ENCODE data around the gene MAGI1.

Gene MAGI1

DNA sequence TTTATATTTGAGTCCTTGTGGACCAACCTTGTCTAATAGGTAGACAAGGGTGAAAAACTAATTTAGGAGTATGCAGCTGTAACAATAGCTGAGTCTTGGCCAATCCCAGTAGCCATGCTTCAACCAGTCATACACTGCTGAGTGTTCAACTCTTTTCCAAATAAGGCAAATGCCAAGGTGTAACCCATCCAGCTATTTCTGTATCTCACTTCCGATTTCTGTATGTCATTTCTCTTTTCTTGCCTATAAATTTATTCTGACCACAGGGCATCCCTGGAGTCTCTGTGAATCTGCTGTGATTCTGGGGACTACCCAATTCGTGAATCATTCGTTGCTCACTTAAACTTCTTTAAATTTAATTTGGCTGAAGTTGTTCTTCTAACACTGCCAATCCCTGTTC, 93.2 kb downstream of the MAGI1 start:
- DNase-seq (ENCODE audit: low read depth), result no peak

DNA sequence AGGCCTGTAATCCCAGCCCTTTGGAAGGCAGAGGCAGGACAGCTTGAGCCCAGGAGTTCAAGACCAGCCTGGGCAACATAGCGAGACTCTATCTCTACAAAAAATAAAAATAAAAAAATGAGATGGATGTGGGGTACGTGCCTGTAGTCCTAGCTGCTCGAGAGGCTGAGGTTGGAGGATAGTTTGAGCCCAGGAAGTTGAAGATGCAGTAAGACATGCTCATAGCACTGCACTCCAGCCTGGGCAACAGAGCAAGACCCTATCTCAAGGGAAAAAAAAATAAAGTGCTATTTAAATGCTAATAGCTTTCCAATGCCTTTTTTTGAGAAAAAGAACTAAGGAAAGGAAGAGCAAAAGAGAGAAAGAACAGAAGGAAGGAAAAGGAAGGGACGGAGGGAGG, 94.5 kb downstream of the MAGI1 start:
- no peak for DNase-seq (ENCODE audit: low read depth)

DNA sequence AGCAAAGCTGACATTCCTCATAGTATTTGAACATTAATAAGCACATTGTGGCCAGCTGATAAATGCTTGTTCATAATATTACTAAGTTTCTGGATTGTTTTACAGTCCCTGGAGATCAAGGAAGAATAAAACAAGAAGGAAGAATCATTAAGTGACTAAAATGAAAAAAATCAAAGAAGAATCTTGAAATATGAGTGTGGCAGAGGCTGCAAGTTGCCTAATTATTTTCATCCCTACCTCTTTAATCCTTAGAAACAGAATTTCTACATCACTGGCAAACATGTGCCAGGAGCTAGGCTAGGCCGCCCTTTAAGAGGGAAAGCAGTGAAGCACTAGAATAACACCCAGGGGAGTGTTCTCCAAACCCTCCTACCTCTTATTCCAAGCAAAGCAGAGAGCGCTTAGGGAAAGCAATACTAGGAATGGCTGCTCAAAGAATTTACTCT, 98.9 kb downstream of the MAGI1 start:
- DNase-seq (ENCODE audit: low read depth), result no peak

DNA sequence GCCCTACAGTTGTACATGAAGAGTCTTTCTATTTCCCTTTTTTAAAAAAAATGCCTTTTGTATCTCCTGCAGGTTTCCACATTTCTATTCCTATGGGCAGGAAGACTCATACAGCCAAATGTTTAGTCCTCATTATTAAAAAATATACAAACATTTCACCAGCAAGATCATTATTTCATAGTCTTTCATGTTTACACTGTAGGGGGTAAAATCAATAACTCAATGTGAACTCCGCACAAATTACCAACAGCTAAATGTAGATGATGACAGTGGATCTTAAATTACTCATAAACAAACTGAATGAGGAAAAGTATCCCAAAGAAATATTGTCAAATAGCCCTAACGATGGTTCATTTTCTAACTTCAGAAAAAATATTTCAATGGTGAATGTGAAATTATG, 99.5 kb downstream of the MAGI1 start:
- no peak for DNase-seq (ENCODE audit: low read depth)

DNA sequence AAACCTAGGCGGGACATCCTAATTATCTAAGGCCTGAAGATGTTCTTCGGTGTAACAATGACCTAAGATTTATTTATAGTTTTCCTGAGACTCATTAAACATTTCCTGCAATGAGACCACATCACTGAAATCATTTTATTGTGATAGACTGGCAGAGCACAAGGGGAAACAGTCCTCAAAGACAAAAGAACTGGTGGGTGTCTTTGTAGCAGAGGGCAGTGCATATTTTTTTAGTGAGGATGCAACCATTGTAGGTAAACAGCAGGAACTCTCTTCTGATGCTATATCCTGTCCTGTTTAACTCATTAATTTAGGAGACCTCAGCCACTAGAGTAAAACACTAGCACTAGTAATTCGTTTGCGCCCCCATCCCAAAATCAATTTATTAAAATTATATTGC, 100.0 kb downstream of the MAGI1 start:
- DNase-seq (ENCODE audit: low read depth), result no peak

DNA sequence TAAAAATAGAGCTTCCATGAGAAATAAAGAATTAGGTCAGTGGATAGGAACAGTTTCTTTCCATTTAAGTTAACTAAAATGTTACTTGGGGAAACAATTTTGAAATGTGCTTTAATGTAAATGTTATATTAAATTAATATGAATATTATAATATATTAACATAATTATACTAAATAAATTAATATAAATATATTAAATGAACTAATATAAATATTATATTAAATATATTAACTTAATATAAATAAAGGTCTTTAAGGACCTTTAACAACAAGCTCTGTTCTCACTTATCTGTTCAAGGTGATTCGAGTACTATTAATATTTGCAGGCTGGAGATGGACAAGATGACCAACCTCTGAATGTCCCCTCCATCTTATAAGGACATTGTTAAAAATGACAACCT, 100.6 kb downstream of the MAGI1 start:
- DNase-seq (ENCODE audit: low read depth), result no peak

DNA sequence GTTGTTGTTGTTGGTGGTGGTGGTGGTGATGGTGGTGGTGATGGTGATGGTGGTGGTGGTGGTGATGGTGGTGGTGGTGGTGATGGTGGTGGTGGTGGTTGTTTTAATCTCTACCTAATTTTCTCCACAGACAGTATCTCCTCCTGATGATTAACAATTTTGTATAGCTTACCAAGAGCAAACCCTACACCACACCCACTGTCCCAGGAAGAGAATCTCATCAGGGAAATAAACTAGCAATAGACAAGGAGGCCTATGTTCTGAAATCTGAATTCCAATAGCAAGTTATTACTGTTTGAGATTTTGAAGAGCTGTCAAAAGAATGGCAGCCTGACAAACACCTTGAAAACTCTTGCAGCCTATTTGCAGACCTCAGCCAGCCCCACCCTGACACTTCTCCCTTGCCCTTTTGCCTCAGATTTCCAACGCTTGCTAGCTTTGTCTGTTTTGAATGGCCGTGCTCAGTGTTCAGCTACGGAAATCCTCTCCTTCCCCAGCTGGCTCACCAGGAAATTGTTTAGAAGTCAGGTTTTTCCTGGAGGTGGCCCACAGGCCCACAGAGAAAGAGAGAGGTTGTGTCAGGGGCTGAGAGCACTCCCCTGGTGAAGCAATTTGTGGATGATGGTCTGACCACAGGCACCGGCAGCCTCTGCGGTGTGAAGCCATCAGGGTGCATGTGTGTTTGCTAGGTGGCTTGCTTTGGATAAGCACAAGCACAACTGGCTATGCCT, 101.6 kb downstream of the MAGI1 start:
- no peak for DNase-seq (ENCODE audit: low read depth)

DNA sequence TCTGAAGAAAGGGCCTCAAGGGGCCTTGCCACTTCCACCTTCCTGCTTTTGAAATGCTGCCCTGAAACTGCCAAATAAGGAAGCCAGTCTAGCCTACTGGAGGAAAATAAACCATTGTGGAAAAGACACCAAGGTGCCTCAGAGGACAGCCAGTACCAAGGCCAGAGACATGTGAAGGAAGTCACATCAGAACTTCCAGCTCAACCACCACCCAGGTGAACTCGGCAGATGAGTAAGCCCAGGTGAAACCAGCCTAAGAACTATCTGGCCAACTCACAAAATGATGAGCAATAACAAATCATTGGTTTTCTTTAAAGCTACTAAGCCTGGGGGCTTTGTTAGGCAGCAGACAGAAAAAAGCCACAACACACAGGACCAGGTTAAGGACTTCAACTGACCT, 103.0 kb downstream of the MAGI1 start:
- DNase-seq (ENCODE audit: low read depth), result no peak

DNA sequence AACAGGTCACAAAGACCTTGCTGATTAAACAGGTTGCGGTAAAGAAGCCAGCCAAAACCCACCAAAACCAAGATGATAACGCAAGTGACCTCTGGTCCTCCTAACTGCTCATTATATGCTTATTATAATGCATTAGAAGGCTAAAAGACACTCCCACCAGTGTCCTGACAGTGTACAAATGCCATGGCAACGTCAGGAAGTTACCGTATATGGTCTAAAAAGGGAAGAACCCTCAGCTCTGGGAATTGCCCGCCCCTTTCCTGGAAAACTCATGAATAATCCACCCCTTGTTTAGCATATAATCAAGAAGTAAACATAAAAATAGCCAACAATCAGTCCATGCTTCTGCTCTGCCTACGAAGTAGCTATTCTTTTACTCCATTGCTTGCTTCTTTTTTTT, 108.1 kb downstream of the MAGI1 start:
- DNase-seq (ENCODE audit: low read depth), result no peak

DNA sequence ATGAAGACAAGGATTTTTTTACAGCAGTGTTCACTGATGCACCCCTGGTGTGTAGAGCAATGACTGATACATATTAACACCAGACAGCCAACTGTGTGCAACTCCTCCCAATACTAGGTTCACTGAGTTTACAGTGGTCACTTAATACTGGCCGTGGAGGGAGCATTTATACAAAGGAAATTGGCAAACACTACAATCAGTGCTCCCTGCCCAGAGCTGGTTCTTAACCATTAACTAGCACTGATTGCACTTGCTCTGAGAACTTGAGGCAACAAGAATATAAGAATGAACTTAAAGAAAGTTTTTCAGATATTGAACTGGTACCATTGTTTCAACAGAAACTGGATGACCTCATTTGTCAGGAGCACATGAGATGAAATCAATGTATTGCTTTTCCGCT, 110.6 kb downstream of the MAGI1 start:
- no peak for DNase-seq (ENCODE audit: low read depth)

DNA sequence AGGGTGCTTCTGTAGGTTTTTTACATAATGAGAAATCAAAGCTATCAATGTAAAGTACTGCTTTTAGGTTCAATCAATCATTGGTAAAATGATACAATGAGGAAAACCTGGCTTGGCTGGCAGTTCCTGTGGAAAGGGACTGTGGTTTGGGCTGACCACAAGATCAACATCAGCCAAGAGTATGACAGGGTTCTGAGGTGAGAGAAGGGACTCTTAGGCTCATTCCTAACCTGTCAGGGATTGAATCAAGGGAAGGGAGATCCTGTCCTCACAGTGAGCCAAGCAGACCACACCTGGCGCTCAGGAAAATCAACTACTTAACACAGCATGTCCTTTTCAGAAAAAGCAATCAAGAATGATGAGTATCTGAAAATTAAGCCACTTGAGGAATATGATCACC, 111.1 kb downstream of the MAGI1 start:
- DNase-seq (ENCODE audit: low read depth), result no peak

DNA sequence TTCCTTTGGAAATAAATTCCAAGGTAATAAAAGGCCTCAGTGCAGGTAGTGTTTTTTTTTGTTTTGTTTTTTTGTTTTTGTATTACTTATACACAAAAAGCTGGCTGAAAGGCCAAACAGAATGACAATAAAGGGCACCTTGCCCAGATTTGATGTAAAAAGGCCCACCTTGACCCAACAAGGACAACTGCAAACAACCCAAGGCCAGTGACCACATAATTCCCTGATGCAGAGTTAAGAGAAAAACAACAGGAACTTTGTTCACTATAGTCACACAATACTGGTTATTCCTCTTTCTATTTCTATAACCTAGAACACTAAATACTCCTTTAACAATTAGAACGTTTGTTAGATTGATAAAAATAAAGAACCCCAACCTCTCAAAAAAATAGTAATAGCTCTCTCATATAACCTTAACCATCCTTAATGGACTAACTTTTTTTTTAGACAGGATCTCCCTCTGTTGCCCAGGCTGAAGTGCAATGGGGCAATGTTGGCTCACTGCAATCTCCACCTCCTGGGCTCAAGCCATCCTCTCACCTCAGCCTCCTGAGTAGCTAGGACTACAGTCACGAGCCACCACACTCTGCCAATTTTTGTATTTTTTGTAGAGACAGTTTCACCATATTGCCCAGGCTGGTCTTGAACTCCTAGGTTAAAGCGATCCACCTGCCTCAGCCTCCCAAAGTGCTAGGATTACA, 113.3 kb downstream of the MAGI1 start:
- DNase-seq (ENCODE audit: low read depth), result no peak

DNA sequence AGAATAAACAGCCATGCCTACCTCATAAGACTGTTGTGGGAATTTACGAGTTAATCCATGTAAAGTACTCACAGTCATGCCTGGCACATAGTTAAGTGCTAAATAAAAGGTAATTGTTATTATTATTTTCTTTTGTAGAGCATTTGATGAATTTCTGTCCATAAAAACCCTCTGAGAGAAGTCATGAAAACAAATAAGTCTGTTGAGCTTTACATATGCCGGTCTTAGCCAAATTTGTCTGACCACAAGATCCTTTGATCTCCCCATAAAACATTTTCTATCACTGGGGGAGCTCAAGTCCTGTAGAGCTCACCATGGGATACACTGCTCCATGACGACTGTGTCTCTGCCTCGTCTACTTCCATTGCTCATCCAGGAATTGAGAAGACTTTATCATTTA, 114.0 kb downstream of the MAGI1 start:
- DNase-seq (ENCODE audit: low read depth), result no peak

DNA sequence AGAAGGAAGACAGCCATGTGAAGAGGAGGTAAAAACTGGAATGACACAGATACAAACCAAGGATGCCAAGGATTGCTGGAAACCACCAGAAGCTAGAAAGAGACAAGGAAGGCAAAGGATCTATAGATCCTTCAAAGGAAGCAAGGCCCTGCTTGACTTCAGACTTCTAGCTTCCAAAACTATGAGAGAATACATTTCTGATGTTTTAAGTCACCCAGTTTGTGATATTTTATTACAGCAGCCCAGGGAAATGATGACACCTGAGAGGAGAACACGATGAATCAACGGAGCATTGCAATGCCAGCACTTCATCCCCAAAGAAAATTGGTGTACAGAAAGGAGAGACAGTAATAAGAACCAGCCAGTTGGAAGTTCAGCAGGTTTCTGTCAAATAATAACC, 116.3 kb downstream of the MAGI1 start:
- no peak for DNase-seq (ENCODE audit: low read depth)

DNA sequence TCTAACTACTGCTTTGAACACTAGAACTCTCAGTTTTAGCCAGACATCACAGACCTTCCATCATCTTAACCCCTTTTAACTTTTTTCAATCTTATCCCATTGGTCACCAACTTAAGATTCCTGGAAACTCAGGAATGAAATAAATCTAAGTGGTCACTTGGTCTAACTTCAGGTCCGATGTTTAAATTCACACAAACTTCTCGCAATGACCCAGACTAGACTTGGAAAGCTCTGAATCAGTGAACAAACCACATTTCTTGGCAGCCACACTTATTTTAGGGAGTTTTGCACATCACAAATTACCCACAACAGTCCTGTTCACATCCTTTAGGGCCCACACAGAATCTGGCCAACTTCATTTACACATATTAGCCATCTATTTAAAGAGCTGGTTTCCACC, 118.9 kb downstream of the MAGI1 start:
- DNase-seq (ENCODE audit: low read depth), result no peak

DNA sequence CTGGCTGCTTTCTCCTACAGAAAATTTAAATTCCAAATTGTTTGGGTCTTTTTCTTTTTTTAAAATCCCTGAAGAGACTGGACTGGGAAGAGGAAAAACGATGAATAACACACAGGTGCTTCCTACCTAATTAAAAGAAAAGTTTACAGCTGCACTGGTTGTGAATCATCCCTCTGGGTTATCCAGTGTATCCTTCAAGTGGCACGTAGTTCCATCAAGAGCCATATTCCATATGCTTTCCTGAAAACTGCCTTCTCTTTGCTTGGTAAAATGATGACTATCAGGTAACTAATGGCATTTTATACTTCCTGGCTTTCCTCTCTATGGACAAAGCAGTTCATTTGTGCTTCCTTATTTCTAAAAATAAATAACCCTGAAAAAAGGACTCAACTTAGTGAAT, 123.2 kb downstream of the MAGI1 start:
- no peak for DNase-seq (ENCODE audit: low read depth)

DNA sequence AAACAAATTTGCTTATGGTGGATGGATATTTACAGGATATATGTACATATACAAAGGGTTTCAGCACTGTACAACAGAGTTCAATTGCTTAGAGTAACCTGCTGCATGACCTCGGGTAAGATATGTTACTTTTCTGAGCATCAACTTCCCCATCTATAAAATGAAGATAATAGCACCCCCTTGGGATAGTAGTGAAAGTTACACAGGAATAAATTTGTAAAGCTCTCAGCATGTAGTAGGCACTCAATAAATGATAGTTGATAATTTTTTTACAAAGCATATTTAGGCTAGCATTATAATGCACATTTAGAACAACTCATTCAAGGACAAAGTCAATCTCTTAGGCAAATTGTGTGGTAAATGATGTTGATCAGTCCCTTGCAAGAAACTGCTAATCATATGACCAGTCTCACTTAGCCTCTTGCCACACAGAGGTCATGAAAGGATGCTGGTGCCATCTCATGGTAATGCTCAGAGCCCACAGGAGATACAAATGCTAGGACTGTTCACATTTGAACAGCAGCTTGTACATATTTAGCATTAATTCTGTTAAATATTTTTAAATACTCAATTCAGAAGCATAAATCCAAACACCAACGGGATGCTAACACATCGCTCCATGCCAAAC, 123.9 kb downstream of the MAGI1 start:
- DNase-seq (ENCODE audit: low read depth), result no peak

DNA sequence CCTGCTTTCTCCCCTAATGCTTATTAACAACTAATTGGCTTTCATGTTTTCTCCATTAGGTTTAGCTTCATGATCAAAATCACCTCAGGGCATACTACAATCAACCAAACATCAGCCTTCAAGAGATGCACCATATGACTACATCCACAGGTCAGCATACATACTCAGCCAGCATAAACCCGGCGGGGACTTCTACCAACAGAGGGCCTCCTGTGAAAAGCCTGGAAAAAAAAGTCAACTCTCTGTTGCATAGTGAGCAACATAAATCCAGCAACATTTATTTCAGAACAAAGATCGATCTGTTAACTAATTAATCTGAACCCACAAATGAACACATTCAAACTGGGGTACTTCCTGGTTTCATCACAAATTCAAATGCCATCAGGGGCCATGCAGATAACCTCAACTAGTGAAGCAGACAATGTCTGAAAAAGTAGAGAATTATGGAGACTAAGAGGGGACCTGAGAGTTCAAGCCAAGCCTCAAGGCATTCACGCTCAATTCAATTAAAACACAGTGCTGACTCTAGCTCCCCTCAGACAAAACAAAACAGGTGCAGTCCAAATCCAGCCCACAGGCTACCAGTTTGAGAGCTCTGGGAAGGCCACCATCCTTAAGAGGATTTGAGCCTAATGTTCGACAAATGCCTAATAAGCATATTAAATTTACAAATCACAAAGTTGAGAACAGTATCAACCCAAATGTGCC, 124.5 kb downstream of the MAGI1 start:
- no peak for DNase-seq (ENCODE audit: low read depth)

DNA sequence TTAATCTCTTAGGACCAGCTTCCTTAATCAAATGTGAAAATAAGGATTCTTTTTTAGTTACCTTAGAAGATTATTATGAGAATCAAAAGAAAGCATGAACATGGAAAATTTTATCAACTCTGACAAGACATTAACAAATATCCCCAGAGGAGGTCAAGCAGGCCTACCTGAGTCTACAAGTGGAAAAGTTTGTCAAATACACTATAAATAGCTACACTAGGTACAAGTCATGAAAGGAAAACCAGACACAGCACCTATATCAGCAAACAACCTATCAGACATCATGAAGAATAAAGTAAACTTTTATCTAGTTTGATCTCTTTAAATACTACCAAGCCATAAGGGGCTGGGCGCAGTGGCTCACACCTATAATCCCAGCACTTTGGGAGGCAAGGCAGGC, 126.1 kb downstream of the MAGI1 start:
- no peak for DNase-seq (ENCODE audit: low read depth)

DNA sequence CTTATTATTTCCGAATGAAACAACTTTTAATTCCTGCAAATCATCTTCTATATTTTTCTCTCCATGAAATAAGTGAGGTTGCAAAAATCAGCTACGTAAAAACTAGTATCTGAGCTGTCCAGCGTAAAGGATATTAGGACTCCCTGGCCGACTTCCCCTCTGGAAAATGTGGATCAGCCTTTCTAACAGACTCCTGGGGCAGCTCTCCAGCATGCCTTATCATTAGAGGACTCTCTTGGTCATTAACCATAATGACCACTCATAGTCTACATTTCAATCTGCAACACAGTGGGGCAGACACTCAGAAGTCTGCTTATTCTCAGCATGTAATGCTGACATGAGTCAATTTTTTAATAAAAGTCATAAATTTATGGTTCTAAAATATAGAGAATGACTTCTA, 130.1 kb downstream of the MAGI1 start:
- DNase-seq (ENCODE audit: low read depth), result no peak

DNA sequence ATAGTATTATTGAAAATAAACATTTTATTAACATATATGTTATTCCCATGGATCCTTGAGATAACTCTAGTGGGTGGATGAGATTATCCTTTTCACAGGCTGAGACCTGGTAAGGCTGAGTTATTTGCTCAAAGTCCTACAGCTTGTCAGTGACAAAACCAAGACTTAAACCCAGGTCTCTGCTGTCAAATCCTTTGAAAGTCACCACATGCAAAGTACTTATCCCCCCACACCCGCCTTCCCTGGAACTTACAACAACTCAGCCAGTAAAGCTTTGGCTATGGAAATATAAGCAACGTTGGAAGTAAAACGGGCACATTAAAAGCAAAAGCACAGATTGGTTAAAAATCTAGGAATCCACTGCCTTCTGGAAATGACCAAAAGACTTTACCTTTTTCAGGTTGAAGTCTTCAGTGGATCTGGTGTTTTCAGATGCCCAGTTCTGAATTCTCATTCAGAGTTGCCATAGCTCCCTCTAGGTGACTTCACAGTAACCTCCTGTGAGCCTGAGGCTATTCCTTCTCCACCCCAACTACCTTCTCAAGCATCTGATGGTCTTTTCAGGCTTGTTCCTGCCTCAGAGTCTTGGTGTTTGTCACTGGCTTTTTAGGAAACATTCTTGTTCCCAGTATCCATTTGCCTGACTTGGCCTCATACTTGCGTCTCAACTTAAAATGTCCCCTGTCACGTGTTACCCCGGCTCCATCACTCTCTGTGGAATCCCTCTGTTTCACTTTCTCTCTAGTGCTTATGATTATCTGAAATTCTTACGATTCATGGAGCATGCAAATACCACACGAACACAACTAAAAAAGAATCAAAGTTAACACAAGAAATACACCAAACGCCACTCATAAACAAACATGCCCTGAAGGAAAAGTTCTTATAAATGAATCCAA, 131.2 kb downstream of the MAGI1 start:
- no peak for DNase-seq (ENCODE audit: low read depth)

DNA sequence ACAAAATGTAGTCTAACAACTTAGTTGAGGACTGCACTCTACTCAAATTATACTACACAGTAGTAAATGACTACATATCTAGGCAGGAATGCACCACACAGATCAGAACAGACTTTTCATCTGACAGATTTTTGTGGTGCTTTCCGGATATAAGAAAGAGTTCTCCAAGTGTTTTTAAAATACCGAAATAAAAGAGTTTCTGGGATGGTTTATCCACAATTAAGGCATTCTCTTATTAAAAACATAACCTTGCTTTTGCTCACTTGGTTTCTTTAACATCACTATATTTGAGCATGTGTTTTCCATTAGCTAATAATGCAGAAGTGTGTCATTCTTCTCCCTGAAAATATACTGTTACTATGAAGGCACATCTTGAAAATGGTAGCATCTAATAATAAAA, 132.9 kb downstream of the MAGI1 start:
- no peak for DNase-seq (ENCODE audit: low read depth)
